SH-SY5Y (cell line): ENCODE results near the gene LMTK3.

Source experiments
- GATA2 ChIP-seq: IDR thresholded peaks from 2 replicates; pipeline ENCODE4 v1.6.1; 2011; ENCODE audit warnings: mild to moderate bottlenecking, low read depth, low read length
- GATA3 ChIP-seq: IDR thresholded peaks from 2 replicates; pipeline ENCODE4 v1.6.1; 2011; ENCODE audit warnings: low read depth, mild to moderate bottlenecking, low read length, moderate library complexity

- TF ChIP-seq GATA3 (no peak), GATA2 (no peak)
These were observed 44.9 kb downstream of the LMTK3 start for GRCh38 chr19:48466561-48467325.
